Stimulated activated CD4-positive, alpha-beta T cell treated with anti-CD3 and anti-CD28 coated beads, Interleukin-15, amount 100 ng/mL, for 48 hours (primary cell): ENCODE data around the gene BMI1.
A peak's percentile ranks its signal among the peaks of the same experiment; 100 is the strongest.
"Not testable (repeated sequence)": the region's sequence is repeated elsewhere in the genome, so short reads cannot be mapped to it uniquely, and the experiment has no call there.

Source experiments
- DNase-seq, 2 donors: peaks; one replicate each; pipeline ENCODE4 v3.0.0-alpha.2; 2020; ENCODE audit warnings: low read depth in 2 of 2

The BMI1 gene

DNA sequence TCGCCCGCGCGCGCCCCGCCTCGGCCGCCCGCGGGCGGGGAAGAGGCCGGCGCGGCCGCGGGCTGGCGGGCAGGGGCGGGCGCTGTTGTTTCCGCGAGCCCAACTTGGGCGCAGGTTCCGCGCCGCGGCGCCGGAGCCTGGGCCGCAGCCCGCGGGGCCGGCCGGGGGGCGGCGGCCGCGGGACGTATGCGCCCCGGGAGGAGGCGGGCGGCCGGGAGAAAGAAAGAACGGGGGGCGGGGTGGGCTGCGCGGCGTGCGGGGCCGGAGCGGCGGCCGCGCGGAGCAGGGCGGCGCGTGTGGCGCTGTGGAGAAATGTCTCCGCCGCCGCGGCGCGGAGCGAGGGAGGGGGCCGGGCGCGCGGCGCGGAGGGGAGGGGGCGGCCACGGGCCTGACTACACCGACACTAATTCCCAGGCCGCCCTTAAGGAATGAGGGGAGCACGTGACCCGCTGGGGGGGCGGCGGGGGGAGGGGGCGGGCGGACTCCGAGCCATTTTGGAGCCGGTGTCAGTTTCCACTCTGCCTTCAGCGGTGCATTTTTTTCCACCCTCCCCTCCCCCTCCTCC is at the start of gene BMI1:
Gene BMI1 (plus strand): TSS at position 509 of the 565 bp plus-strand sequence. CDS start 5,351 bp downstream, outside the sequence.
- DNase-seq, result peak in 1 of 2 donors; percentile 57

DNA sequence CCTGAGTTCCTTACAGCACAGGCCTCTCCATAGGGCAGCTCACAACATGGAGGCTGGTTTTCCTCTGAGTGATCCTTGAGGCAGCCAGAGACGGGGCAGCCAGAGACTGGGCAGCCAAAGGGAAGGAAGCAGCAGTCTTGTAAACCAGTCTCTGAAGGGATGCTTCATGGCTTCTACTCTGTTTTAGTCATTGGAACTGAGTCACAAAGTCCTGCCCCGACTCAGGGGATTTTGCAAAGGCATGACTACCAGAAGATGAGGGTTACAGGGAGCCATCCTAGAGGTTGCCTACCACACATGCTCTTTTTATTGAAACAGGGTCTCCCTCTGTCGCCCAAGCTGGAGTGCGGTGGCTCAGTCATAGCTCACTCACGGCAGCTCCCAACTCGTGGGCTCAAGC is 49.1 kb upstream of the BMI1 start:
- peak in 1 of 2 donors; percentile 15 for DNase-seq

DNA sequence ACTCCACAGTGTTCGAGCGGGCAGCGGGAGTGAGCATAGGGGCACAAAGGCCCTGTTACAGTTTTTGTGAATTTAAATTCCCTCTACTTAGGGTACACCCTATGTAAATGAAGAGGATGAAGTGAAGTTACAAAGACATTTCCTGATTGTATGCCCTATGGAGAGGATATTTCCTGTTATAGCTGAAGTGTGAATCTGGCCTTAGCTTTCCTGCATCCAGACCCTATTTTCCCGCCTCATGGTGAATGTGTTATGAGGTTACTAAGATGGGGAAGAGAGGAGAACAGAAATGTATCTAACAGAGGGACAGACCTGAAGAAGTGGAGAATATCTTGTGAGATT is 42.5 kb upstream of the BMI1 start:
- no peak for DNase-seq

DNA sequence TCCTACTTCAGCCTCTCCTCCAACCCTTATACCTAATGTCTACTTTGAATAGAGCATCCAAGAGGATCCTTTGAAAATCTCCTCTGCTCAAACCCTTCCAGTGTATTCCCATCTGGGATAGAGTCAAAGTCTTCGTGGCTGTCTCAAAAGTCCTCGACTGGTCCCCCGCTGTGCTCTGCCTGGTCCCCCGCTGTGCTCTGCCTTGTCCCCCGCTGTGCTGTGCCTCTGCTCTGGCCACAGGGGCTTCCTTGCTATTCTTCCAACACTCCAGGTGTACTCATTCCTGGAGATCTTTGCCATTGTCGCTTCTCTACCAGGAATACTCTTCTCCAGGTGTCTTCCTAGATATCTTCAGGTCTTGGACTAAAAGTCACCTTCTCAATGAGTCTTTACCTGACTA is 40.8 kb upstream of the BMI1 start:
- no peak for DNase-seq

DNA sequence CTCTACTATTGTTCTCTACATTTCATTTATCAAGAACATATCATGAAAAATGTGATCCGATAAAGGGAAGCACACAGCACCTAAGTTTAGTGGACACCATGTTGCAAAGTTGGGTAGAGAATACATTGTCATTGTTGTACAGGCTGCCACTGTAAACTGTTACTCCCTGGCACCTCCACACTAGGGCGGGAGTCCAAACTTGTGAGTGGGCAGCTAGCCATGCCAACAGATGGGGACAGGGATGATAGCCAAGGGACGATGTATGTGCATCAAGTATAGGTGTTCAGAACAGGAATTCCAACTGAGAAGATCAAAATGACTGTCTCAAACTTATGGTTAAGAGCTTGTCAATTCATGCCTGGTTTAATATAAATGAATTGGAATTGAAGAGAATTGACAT is 35.8 kb upstream of the BMI1 start:
- no peak for DNase-seq

DNA sequence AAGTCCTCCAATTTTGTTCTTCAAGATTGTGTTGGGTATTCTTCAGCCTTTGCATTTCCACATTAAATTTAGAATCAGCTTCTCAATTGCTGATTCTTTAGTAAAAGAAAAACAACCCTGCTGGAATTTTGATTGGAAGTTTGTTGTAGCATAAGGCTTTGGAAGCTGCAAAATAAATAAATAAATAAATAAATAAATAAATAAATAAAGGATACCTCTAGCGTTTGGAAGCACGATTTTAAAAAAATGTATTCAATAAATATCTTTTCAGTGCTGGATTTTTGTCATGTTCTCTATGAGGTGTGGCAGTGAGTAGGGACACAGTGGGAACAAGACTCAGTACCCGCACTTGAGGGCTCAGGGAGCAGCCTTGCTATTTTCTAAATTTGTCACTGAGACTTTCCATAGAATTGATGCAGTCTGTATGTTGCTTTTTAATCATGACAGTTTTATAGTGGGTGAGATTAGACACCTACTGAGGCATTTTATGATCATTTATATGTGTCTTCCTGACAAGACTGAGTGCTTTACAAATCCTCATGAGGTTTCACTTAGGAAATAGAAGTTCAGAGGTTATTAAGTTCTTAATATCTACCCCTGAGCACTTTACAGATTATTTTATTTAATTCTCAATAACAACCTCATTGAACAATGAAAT is 27.0 kb upstream of the BMI1 start:
- DNase-seq, result no peak

DNA sequence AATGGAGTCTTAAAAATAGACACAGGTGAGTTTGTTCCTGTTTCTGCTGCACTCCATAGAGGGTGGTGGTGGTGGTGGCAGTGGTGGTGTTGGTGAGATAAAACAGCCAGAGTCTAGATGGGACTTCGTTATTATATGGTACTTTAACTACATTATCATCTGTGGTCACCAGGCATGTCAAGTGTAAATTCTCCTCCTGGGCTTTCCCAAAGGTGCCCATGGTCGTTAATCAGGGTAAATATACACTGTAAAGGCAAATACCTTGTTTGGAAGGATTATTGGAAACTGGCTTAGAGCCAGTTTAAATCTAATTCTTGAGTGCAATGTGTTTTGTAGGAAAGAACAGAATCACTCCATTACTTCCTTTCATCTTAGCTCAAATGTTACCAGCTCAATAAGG is 26.2 kb upstream of the BMI1 start:
- no peak for DNase-seq

DNA sequence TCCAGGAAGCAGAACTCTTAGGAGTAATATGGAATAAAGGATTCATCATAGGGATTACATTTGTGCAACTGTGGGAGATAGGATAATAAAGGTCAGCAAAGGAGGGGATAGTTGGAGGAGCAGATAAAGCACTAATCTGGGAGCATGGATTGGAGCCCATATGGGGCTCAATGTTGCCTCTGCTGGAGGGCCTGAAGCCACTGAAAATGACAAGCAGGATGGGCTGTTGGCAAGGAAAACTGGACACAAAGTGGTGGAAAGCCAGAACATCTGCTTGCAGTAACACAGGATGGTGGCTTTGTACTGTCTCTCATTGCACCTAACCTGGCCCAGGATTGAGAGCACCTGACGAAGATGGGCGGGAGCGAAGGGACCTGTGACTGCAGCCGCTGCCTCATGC is 19.7 kb upstream of the BMI1 start:
- DNase-seq, result no peak

DNA sequence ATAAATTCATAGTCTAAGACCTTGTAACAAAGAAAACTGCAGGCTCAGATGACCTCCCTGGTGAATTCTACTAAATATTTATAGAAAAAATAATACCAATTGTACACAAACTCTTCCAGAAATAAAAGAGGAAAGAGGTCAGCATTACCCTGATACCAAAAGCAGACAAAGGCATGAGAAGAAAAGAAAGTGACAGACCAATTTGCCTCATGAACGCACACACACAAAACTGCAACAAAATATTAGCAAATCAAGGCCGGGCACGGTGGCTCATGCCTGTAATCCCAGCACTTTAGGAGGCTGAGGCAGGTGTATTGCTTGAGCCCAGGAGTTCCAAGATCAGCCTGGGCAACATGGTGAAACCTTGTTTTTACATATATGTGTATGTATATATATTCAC is 17.4 kb upstream of the BMI1 start:
- no peak for DNase-seq

DNA sequence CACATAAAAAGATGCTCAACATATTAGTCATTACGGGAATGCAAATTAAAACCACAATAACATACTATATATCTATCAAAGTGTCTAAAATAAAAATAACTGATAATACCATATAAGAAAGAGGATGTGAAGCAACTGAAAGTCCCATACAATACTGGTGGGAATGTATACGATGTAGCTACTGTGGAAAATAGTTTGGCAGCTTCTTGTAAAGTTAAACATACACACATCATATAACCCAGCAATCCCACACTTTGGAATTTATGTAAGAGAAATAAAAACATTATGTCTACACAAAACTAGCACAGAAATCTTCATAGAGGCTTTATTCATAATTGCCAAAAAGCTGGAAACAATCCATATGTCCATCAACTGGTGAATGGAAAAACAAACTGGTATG is 15.2 kb upstream of the BMI1 start:
- DNase-seq, result no peak

DNA sequence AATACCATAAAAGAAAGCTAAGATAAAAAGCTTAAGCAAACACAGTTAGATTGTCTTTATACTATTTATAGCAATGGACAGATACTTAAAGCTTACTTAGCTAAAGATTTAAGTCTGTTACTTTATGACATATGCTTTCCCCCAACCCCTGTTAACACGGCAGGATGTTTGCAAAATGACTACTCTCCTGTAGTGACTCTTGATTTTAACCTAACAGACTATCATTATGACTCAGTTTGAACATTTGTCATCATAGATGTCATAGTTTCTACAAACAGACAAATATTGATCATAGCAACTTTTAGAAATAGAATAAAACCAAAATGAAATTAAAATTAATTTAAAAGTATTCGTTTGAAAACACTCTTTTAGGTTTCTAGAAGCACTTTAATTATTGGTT is 12.5 kb upstream of the BMI1 start:
- peak in 1 of 2 donors; percentile 7 for DNase-seq

DNA sequence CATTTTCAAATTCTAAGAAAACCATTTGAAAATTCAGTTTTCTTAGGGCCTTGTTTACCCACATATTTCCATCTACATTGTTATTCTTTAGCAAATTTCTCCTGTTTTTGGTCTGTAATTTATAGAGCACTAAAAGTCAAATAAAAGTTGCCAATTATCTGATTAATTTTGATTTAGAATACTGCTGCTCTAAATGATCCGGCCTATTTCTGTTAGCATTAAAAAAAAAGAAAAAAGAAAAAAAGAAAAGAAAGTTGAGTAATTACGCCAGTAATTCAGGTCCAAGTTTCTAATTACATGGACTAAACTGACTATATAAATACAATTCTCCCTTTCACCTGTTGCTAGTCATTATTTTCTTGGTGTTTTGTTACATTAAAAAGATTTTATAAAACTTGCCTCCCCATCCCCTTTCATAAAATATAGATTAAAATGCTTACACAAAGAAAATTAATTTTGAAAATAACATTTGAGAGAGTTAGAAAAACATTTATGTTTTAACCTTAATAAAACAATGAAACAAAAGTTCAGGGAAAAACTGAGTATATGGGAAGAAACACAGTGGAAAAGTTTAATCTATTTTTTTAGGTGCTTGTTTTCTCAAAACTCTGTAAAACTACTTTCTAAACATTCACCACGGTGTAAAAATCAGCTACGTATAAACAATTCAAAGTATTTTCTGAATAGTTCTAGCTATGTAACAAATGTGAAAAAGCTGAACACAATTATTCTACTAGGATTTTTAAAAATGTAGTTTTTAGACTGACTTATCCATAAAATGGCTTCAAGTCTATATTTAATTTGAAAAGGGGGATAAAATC is 11.5 kb upstream of the BMI1 start:
- DNase-seq, result no peak

DNA sequence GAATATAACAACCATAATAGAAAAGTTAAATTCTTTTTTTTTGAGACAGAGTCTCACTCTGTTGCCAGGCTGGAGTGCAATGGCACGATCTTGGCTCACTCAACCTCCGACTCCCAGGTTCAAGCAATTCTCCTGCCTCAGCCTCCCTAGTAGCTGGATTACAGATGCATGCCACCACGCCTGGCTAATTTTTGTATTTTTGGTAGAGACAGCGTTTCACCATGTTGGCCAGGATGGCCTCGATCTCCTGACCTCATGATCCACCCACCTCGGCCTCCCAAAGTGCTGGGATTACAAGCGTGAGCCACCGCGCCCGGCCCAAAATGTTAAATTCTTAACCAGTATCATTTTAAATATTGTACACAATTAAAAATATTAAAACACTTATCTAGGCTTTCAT is 10.9 kb upstream of the BMI1 start:
- not testable (repeated sequence) for DNase-seq

DNA sequence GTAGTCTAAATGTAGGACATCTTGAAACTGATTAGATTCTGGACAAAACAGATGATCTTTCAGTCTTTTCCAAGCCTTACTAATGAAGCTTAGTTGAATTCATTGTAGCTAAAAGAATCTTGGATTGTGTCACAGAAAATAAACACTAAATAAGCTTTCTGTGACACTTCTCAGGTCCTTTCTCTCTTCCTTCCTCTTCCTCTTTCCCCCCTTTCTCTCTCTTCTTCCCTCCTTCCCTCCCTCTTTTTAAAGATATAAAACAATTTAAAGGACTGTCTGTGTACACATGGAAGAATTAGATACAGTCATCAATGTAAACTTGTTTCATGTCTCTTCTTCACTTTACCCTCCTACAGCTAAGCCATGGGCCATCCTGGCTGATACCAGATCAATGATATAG is 10.0 kb upstream of the BMI1 start:
- no peak for DNase-seq

DNA sequence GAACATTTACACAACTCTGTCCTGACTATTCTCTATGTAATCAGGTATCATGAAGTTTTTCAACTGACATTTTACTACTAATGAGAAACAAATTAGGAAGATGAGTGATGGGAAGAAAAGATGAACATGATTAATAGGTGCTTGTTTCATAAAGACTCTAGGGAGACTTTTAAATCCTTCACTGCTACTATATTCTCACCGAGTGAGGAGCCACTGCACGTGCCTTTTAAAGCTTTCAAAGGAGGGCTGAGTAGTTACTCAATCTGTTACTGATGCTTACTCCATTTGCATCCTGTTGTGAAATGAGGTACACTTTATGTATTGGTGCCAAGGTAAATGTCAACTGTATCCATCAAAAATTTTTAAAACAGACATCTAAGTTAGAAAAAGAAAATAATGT is 6.0 kb upstream of the BMI1 start:
- no peak for DNase-seq

DNA sequence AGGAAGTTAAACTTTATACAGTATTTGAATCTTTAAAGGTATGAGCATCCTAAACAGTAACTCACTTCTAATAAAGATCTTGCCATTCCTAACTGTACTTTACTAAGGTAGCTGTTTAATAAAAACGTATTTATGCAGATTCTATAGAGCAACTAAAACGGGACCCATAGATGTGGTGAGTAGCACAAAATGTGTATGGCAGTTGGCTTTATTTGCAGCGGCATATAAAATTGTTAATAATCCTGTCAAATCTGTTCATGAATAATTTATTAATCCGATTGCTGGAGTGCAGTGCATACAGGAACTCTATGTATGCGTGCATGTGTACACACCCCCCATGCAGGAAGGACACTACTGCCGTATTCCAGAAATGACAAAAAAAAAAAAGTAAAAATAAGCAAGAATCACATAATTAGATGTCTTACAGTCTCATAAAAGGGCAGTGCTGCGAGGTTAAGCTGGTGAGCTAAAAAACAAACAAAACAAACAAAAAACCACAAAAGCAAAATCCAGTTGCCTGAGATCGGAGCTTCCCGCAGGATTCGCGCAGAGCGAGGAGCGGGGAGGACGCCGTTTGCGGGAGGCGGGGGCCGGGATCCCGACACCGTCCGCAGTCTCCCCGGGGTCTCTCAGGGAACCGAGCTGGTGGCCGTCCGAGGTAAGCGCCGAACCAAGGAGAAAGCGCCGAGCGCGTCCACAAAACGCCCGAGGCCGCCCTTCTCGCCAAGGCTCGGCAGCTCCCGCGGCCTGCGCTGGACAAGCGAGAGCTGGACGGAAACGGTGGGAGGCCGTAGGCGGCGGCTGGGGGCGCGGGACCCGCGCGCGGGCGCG is 5.2 kb upstream of the BMI1 start:
- no peak for DNase-seq

DNA sequence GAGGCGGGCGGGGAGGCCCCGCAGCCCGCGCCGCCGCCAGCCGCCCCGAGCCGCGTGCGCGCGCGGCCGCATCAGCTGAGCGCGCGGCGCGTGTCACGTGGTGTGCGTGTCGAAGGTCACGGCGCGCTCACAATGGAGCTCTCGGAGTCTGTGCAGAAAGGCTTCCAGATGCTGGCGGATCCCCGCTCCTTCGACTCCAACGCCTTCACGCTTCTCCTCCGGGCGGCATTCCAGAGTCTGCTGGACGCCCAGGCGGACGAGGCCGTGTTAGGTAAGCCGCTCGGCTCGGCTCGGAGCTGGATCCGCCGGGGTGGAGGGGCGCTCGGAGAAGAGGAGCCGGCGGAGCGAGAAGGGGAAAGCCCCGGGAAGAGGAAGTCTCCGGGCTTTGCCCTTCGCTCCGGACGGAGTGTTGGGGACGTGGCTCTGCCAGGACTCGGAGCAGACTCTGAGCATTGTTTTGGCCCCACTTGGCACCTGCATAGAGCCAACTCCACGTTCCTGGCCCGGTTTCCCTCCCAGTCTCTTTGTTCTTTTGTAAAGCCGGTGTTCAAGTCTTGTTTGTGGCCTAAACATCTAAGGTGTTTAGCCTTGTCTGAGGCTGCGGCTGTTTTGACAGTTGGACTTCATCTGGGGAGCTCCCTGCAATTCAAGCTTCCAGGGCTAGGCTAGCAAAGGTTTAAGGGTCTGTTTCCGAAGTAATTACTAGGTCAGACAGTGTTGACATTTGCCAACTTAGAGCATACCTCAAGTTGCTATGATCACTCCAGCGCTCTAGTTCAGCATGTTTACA is 4.4 kb upstream of the BMI1 start, which contains the start of gene COMMD3:
Gene COMMD3 (plus strand): TSS at position 103 of the 790 bp plus-strand sequence. CDS start 30 bp downstream, at position 133.
- DNase-seq, result peak in 1 of 2 donors; percentile 68

DNA sequence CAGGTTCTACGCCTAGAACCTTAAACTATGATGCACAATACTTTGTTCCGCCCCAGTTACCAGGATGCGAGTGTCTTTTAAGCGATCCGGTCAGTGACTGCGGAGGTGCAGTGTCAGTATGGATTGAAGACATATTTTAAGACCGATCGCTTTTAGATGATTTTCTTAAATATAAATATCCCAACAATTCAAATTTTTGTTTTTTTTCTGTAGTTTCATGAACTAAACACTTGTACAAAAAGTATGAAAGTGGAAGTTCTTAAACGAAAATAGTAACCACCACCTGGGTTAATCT is 3.9 kb upstream of the BMI1 start:
- DNase-seq, result no peak

DNA sequence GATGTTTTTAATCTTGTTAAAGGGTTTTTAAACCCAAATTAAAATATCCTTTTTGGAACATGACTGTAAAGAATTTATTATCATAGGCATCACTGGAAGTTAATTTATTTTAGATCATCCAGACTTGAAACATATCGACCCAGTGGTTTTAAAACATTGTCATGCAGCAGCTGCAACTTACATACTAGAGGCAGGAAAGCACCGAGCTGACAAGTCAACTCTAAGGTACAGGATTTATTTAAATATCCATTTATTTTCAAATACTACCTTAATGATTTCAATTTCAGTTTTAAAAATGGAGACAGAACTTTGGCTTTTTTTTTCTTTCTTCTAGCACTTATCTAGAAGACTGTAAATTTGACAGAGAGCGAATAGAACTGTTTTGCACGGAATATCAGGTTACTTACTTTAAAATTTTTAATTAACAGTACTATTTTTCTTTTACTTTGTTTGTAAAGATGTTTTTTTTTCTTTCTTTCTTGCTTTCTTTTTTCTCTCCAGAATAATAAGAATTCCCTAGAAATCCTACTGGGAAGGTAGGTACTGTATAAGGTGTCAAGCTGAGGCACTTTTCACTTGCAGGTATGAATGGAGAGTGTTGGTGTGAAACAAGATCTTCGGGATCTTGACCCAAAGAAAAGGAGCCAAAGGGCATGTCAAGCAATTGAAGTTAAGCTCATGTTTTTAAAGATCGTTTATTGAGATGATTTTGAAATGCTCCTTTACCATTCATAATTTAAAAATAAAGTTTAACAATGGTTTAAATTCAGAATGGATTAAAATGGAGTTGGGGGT is 2.9 kb upstream of the BMI1 start:
- no peak for DNase-seq

DNA sequence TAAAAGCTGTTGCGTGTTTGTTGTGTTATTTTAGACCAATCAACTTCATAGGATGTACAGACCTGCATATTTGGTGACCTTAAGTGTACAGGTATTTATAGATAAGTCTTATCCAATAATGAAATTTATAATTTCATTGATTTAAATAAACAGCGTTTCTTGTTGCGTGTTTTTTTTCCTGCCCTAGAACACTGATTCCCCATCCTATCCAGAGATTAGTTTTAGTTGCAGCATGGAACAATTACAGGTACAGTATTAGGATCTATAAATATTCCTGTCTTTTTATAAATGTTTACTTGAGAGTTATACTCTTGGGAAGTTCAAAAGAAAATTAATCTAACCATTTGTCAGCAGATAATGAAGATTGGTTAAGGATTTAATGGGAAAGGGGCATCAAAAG is 2.1 kb upstream of the BMI1 start:
- no peak for DNase-seq

DNA sequence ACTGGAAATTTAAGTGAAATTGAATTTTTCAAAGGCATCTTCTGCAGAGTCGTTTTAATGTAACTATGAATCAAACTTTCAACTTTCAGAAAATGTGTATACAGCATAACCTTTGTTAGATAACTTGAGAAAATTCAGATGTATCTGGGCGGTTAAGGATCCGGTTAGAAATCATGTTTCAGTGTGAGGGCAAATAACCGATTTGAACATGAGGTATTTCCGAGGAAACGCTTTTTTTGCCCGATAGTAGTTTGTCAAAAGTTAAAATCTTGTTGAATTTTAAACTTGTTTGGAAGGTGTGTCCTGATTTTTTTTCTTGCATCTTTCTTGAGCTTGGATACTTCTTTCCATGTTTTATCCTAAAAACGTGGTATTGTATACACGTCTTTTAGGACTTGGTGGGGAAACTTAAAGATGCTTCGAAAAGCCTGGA is 1.3 kb upstream of the BMI1 start:
- DNase-seq, result no peak
